GM19438 (cell line): ENCODE measurements around the gene COL1A1.

Experiments
- ATAC-seq: cut with Tn5 transposase; IDR thresholded peaks from one replicate; pipeline ENCODE4 v1.9.1; 2021; ENCODE audit warnings: low read depth; ENCODE audit not compliant: unreplicated experiment

Gene COL1A1

DNA sequence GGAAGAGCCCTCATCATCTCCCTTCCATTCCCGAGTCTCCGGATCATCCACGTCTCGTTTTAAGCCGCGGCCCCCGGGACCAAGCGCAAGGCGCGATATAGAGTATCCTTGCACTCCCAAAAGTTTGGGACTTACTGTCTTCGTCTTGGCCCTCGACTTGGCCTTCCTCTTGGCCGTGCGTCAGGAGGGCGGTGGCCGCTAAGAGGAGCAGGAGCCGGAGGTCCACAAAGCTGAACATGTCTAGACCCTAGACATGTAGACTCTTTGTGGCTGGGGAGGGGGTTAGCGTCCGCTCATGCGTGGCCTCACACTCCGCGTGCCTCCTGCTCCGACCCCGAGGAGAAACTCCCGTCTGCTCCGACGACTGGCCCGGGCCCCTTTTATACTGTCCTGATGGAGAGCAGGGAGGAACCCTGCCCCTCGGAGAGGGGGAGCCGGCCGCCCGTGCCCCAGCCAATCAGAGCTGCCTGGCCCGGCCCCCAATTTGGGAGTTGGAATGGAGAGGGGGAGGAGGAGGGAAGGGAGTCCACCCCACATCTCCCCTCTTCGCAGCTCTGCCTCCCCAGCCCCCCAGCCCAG lies at the start of gene COL1A1:
Gene COL1A1 (minus strand): TSS at position 356 of the 579 bp plus-strand sequence. CDS start 118 bp downstream, at position 238.
- ATAC-seq = no peak

DNA sequence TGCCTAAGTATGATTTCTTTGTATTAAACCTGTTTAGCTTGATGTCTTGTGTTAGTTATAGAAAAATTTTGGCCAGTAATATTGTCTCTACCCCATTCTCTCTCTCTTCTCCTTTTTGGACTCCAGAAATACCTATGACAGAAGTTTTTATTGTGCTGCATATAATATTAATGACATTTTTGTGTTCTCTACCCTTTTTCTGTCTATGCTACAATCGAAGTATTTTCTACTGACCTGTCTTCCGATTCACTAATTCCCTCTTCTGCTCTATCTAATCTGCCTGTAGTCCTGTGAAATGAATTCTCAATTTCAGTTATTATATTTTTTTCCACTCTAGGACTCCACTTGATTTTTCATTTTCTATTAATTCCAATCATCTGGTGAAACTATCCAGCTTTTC lies 46.8 kb upstream of the COL1A1 start:
- ATAC-seq = no peak

- no peak for ATAC-seq
Measured at GRCh38 chr17:50244771-50245170, 43.3 kb upstream of the COL1A1 start.

- ATAC-seq = no peak
Measured at GRCh38 chr17:50241431-50241830, 40.0 kb upstream of the COL1A1 start.

- ATAC-seq = no peak
Measured at GRCh38 chr17:50240851-50241250, 39.4 kb upstream of the COL1A1 start.

GRCh38 chr17:50239937-50240336 lies 38.5 kb upstream of the COL1A1 start:
- ATAC-seq = no peak

GRCh38 chr17:50238601-50239280 lies 37.3 kb upstream of the COL1A1 start:
- ATAC-seq = no peak

GRCh38 chr17:50237901-50238300 lies 36.5 kb upstream of the COL1A1 start:
- no peak for ATAC-seq

GRCh38 chr17:50234581-50234980 lies 33.1 kb upstream of the COL1A1 start:
- ATAC-seq = no peak

GRCh38 chr17:50225701-50226240 lies 24.3 kb upstream of the COL1A1 start:
- no peak for ATAC-seq

GRCh38 chr17:50222922-50223321 lies 21.5 kb upstream of the COL1A1 start:
- ATAC-seq = no peak

DNA sequence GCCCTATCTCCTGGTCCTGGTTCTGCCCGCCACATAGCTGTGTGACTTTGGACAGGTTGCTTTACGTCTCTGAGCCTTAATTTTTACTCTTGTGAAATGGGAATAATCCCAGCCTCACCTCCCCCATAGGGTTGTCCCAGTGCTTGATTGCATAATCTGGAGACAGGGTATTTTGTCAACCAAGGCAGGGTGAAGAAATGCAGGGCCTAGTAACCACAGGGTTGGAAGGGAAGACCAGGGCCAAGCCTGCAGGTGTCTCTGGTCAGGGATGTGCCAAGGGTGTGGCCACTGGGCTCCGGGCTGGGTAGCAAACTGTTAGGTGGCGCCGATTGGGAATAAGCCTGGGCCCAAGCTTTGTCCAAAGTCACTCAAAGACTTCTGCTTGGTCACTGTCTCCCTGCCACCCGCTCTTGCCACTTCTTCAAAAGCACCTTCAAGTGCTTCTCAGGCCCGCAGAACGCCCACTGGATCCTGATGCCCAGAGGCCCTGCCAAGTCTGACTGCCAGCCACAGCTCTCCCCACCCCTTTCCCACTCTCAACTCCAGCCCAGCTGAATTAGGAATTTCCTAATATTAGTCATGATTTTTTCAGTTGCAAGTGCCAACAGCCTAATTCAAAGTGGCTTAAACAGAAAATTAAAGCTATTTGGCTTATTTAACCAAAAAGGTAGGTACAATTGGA lies 20.6 kb upstream of the COL1A1 start:
- ATAC-seq = no peak

DNA sequence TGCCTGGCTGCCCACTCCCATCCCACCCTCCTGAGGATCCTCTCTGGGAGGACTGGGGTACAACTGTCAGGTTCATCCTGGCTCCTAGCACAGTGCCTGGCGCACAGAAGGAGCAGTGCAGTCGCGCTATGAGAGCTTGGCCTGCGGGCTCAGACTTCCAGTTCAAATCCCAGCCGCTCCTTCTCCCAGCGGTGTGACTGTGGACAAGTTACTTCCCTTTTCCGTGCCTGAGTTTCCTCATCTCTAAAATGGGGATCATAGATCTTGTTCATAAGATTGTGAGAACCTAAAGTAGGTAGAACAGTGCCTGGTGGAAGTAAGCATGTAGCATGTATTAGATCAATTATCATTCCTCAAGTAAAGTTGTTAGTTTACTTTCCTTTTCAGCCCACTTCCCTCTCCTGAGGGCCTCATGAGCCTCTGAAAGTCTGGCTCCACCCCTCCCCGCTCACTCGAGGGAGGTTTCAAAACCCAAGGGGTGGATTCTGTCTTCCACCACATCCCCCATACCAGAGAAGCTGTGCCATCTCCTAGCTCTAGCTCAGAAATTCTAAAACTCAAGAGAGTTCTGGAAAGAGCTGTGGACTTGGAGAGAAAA lies 19.9 kb upstream of the COL1A1 start:
- ATAC-seq = no peak

DNA sequence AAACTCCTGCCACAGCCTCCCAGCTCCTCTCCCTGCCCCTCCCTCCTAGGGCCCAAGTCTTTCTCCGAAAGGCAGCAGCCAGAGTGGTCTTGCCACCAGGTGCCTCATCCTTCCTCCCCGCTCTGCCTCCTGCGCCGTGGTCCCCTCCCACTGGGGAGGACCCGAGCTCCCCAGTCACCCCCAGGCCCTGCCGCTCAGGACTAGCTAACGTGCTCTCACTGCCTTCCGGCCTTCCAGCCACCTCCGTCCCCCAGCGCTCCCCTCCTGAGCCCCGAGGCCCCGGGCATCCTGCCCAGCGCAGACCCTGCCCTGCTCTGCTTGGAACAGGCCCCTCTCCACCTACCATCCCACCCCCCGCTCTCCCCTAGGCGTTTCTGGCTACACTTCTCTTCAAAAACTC lies 19.4 kb upstream of the COL1A1 start:
- no peak for ATAC-seq

- no peak for ATAC-seq
Measured at GRCh38 chr17:50219939-50220465, 18.6 kb upstream of the COL1A1 start.

- ATAC-seq = no peak
Measured at GRCh38 chr17:50219342-50219741, 17.9 kb upstream of the COL1A1 start.

GRCh38 chr17:50218771-50219315 lies 17.4 kb upstream of the COL1A1 start:
- no peak for ATAC-seq

DNA sequence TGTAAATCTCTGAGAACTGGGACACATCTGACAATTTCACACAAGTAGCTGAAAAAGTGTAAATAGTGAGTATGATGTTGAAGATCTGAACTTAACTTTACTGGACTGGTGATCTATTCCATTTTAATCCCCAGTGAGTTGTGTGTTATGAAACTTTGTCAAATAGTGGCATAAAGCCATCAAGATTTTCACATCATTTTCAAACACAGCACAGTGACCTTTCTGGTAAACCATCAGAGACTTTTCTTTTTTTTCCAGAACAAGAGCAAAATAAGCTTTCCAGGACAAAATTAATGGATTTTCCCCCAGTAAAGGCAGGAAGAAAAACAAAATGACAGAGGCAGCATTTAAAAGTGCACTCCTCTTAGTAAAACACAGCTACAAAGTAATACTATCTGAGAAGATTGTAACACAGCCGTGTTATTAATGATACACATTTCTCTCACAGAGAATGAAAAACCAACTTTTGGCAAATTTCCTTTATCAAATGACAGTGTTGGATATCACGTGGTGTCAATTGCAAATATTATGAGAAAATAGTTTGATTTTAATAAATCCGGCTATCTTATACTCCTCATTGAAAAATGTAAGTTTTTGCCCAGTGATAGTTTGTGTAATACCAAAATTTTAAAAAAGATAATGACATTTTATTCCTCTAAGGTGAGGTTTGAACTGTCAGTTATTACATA lies 16.8 kb upstream of the COL1A1 start:
- ATAC-seq = no peak

- no peak for ATAC-seq
Measured at GRCh38 chr17:50217591-50217990, 16.2 kb upstream of the COL1A1 start.
